Right lung (tissue), 5 donors: ENCODE results near the gene NPHP4. TPM values are rescaled to one million over a fixed set of nuclear protein-coding genes. Genes with fewer than 3 reads are reported as not detected.

Experiments used
- DNase-seq, 2 donors: peaks; one replicate each; pipeline ENCODE4 v3.0.0-alpha.2; 2013
- polyA plus RNA-seq, 5 donors: library from polyadenylated mRNA; unstranded; fragments of 120-200 nt; gene quantifications; one replicate each; pipeline versions ENCODE4 v1.2.1 to v1.2.3, GENCODE V29; 2013; ENCODE audit warnings: inconsistent platforms in 1 of 5, low replicate concordance in 1 of 5; ENCODE audit not compliant: insufficient read length in 5 of 5, insufficient read depth in 1 of 5

Gene NPHP4
- polyA plus RNA-seq, 5 donors: 7.1 to 12.6 (median 9.9) TPM

GRCh38 chr1:6005276-6005917 is 13.2 kb upstream of the NPHP4 start:
- no peak for DNase-seq

GRCh38 chr1:6004412-6005123 is 12.3 kb upstream of the NPHP4 start:
- no peak for DNase-seq

- DNase-seq: no peak
Measured at GRCh38 chr1:6003568-6004411, 11.6 kb upstream of the NPHP4 start.

GRCh38 chr1:6002714-6003501 is 10.7 kb upstream of the NPHP4 start:
- no peak for DNase-seq

- DNase-seq: no peak
Measured at GRCh38 chr1:6001992-6002576, 9.9 kb upstream of the NPHP4 start.

- no peak for DNase-seq
Measured at GRCh38 chr1:6000444-6001288, 8.4 kb upstream of the NPHP4 start.

- no peak for DNase-seq
Measured at GRCh38 chr1:5999711-6000443, 7.7 kb upstream of the NPHP4 start.

GRCh38 chr1:5998906-5999301 is 6.7 kb upstream of the NPHP4 start:
- DNase-seq: no peak

GRCh38 chr1:5998051-5998905 is 6.1 kb upstream of the NPHP4 start:
- no peak for DNase-seq

GRCh38 chr1:5997316-5997715 is 5.1 kb upstream of the NPHP4 start:
- no peak for DNase-seq

GRCh38 chr1:5996641-5997270 is 4.5 kb upstream of the NPHP4 start:
- no peak for DNase-seq

- no peak for DNase-seq
Measured at GRCh38 chr1:5995871-5996630, 3.8 kb upstream of the NPHP4 start.

GRCh38 chr1:5994713-5995621 is 2.7 kb upstream of the NPHP4 start:
- DNase-seq: no peak

- no peak for DNase-seq
Measured at GRCh38 chr1:5993556-5994491, 1.6 kb upstream of the NPHP4 start.
